GM21717 (cell line): ENCODE results near the gene PEX7.
"Not testable (repeated sequence)": the region's sequence is repeated elsewhere in the genome, so short reads cannot be mapped to it uniquely, and the experiment has no call there.

Experiments used
- ATAC-seq: cut with Tn5 transposase; IDR thresholded peaks from one replicate; pipeline ENCODE4 v1.9.1; 2021; ENCODE audit warnings: mild to moderate bottlenecking, moderate library complexity; ENCODE audit not compliant: unreplicated experiment

The PEX7 gene

GRCh38 chr6:136840276-136841001 is 18.0 kb downstream of the PEX7 start:
- no peak for ATAC-seq

DNA sequence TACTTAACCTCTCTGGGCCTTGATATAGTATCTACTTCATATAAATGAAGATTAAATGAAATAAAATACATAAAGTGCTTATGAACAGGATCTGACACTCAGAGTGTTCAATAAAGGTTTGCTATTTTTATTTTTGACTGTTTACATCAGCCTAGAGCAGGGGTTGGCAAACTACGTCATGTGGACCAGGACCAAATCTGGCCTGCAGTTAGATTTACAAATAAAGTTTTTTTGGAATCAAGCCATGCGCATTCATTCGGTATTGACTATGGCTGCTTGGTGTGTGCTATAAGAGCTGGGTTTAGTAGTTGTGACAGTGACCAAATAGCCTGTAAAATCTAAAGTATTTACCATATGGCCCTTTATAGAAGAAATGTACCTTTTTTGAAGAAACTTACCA is 20.8 kb downstream of the PEX7 start:
- no peak for ATAC-seq

GRCh38 chr6:136846046-136846445 is 23.7 kb downstream of the PEX7 start:
- ATAC-seq, result no peak

- ATAC-seq, result not testable (repeated sequence)
Measured at GRCh38 chr6:136846477-136846876, 24.1 kb downstream of the PEX7 start.

DNA sequence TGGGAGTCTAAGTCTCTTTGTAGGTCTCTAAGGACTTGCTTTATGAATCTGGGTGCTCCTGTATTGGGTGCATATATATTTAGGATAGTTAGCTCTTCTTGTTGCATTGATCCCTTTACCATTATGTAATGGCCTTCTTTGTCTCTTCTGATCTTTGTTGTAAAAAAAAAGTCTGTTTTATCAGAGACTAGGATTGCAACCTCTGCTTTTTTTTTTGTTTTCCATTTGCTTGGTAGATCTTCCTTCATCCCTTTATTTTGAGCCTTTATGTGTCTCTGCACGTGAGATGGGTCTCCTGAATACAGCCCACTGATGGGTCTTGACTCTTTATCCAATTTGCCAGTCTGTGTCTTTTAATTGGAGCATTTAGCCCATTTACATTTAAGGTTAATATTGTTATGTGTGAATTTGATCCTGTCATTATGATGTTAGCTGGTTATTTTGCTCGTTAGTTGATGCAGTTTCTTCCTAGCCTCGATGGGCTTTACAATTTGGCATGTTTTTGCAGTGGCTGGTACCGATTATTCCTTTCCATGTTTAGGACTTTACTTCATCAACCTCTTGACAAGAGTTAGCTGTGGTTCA is 27.7 kb downstream of the PEX7 start:
- ATAC-seq, result not testable (repeated sequence)

DNA sequence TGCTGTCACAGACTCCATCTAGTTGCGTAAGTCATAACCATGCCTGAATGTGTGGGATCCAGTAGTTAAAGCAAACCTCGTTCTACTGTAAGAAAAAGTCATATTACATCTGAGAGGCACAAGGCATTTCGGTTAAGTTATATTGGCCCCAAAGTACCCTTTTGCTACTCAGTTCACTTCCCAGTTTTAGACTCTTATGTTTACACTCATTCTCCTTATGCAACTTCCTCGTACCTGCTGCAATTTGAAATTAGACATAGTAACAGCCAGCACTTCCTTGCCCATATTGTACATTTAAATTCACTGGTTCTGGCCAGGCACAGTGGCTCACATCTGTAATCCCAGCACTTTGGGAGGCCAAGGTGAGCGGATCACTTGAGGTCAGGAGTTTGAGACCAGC is 37.0 kb downstream of the PEX7 start:
- no peak for ATAC-seq

DNA sequence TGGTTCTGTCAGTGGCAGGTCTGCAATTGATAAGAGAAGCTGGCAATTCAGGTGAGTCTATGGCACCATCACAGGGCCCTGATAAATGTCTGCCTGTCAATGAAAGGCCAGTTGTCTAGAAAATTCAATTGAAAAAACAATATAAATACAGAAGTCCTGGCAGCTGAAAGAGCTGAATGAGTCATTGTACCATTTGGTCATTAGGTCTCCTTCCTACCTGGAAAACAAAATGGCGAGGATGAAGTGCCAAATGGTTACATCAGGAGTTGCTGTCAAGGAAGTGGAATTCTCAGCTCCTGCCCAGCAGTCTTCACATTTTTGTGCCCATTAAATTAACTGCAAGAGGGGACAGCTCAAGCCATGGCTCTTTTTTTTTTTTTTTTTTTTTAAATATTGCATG is 37.7 kb downstream of the PEX7 start:
- no peak for ATAC-seq

GRCh38 chr6:136862662-136863061 is 40.3 kb downstream of the PEX7 start:
- ATAC-seq, result no peak

DNA sequence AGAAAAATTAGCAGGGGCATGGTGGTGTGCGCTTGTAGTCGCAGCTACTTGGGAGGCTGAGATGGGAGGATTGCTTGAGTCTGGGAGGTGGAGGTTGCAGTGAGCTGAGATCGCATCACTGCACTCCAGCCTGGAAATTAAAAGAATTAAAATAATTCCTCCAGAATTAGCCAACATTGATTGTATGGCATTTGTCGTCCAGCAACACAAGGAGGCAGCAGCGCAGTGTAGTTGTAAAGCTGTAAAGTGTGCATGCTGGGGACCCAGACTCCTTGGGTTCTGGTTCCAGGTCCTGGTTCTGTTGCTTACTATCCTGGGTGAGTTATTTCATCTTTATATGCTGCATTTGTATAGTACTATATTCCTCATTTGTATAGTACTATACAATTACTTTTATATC is 41.4 kb downstream of the PEX7 start:
- ATAC-seq, result no peak

GRCh38 chr6:136864676-136865075 is 42.3 kb downstream of the PEX7 start:
- ATAC-seq, result no peak

GRCh38 chr6:136866872-136867416 is 44.6 kb downstream of the PEX7 start:
- ATAC-seq, result no peak

DNA sequence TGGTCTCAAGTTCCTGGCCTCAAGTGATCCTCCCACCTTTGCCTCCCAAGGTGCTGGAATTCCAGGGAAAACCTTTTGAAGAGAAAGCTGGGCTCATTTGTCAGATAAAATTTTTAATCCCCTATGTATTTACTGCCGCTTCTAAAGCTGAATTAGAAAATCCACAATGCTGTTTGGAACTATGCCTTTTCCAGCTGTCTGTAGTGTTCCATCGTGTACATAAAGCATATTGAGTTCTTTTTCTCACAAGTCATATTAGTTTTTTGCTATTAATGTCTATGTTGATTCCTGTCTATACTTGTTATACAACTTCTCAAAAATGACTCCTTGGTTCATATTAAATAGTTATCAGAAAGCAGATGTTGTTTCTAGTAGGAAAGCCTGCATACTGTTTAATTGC is 47.1 kb downstream of the PEX7 start:
- no peak for ATAC-seq

DNA sequence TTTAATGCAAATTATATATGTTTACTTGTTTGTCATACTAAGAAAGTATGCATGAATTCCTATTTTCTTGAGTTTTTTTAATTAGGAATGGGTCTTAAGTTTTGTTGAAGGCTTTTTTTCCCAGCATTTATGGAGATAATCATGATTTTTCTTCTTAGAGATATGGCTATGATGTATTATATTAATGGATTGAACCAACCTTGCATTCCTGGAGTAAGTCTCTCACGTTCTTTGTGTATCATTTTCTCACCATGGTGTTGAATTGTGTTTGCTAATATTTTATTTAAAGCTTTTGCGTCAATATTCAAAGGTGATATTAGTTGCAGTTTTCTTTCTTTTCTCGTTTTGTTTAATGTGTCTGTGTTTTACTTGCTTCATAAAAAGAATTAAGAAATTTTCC is 51.4 kb downstream of the PEX7 start:
- no peak for ATAC-seq

GRCh38 chr6:136876469-136876868 is 54.1 kb downstream of the PEX7 start:
- ATAC-seq, result not testable (repeated sequence)

- no peak for ATAC-seq
Measured at GRCh38 chr6:136880748-136881460, 58.5 kb downstream of the PEX7 start.

DNA sequence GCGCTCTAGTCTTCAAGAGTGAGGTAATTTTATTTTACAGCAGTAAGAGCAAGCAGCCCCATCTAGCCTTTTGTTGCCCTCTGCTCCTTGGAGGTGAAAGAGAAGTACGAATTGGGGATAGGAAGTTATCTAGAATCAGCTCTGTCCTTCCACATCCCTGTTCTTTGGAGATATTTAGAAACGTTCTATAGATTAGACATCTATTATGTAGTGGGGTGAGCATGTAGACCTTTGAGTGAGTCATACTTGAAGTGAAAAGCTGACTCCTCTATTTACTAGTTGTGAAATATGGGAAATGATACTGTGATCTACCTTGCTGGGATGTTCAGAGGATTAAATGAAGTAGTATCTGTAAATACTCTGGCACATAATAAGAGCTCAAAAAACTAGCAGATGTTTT is 63.7 kb downstream of the PEX7 start:
- no peak for ATAC-seq

- no peak for ATAC-seq
Measured at GRCh38 chr6:136887953-136888352, 65.6 kb downstream of the PEX7 start.

GRCh38 chr6:136889271-136890193 is 67.1 kb downstream of the PEX7 start:
- no peak for ATAC-seq

- ATAC-seq, result no peak
Measured at GRCh38 chr6:136890194-136890839, 67.9 kb downstream of the PEX7 start.

DNA sequence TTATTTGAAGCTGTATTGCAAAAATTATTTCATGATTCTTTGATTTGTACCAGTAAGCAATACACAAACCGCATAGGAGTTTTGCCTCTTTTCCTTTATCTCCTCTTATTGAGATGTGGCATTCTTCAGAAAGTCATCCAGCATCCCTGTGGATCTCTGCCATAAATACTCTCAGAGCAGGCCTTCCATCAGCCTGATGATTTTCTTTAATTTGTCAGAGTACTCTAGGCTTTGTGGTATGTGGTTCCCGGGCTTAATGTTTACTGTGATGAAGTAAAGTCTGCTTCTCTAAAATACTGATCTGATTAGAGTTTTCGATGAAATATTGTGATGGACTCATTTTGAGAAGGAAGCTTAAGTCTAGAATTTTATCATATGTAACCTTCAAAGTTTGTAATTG is 68.6 kb downstream of the PEX7 start:
- no peak for ATAC-seq
